Common myeloid progenitor, CD34-positive (primary cell): ENCODE data around the gene SV2A.
"Not testable (repeated sequence)": the region's sequence is repeated elsewhere in the genome, so short reads cannot be mapped to it uniquely, and the experiment has no call there.

Experiments
- CTCF ChIA-PET: fragments of 350-600 bp; sonication (Branson Sonifier 250); formaldehyde crosslinking; loops from one replicate; lab custom pipeline; 2021; ENCODE audit warnings: antibody characterized with exemption; lab: Charles Lee
- POLR2A ChIA-PET: fragments of 350-600 bp; sonication (Branson Sonifier 250); formaldehyde crosslinking; loops from one replicate; lab custom pipeline; 2021; ENCODE audit warnings: antibody characterized with exemption; lab: Charles Lee
- DNase-seq, 3 donors: peaks; one replicate each; pipeline versions ENCODE4 v3.0.0 to v3.0.0-alpha.2; 2013
- H3K27ac ChIP-seq, 2 experiments: 1 replicate in 1 of 2; 2 replicates in 1 of 2; pipeline ENCODE4 v1.7.0; 2013; ENCODE audit warnings: inconsistent platforms in 2 of 2, low read length in 2 of 2, mild to moderate bottlenecking in 2 of 2, low read depth in 1 of 2, moderate library complexity in 1 of 2; ENCODE audit not compliant: severe bottlenecking in 2 of 2, insufficient read depth in 1 of 2, poor library complexity in 1 of 2
- H3K27me3 ChIP-seq, 5 experiments: replicated peaks in 2 of 5; 1 replicate in 3 of 5; 2 replicates in 2 of 5; pipeline versions ENCODE4 v1.6.1 to v1.7.0; 2013; ENCODE audit warnings: low read length in 4 of 5, mild to moderate bottlenecking in 2 of 5, moderate library complexity in 2 of 5, inconsistent platforms in 1 of 5; ENCODE audit not compliant: insufficient read depth in 5 of 5, control insufficient read depth in 4 of 5
- H3K36me3 ChIP-seq, 4 experiments: 1 replicate in 2 of 4; 2 replicates in 2 of 4; pipeline versions ENCODE4 v1.6.1 to v1.7.0; 2013; ENCODE audit warnings: low read length in 3 of 4, control low read depth in 1 of 4, mild to moderate bottlenecking in 1 of 4; ENCODE audit not compliant: control insufficient read depth in 4 of 4, insufficient read depth in 4 of 4
- H3K4me1 ChIP-seq, 4 experiments: 1 replicate in 3 of 4; 2 replicates in 1 of 4; pipeline versions ENCODE4 v1.6.1 to v1.7.1; 2013; ENCODE audit warnings: low read length in 3 of 4, mild to moderate bottlenecking in 3 of 4, control low read depth in 1 of 4, inconsistent platforms in 1 of 4, moderate library complexity in 1 of 4; ENCODE audit not compliant: control insufficient read depth in 4 of 4, insufficient read depth in 4 of 4; ENCODE audit errors: control extremely low read depth in 1 of 4
- H3K4me3 ChIP-seq, 7 experiments: 1 replicate in 4 of 7; 2 replicates in 3 of 7; pipeline versions ENCODE4 v1.5.1 to v1.7.0; 2013; ENCODE audit warnings: mild to moderate bottlenecking in 7 of 7, low read length in 6 of 7, moderate library complexity in 6 of 7, inconsistent platforms in 2 of 7, low read depth in 2 of 7, control low read depth in 1 of 7; ENCODE audit not compliant: insufficient read depth in 4 of 7, control insufficient read depth in 1 of 7; ENCODE audit errors: extremely low read depth in 1 of 7
- H3K9me3 ChIP-seq, 5 experiments: 1 replicate in 4 of 5; 2 replicates in 1 of 5; pipeline versions ENCODE4 v1.6.1 to v1.7.1; 2013; ENCODE audit warnings: low read length in 4 of 5, mild to moderate bottlenecking in 2 of 5, inconsistent platforms in 1 of 5, low read depth in 1 of 5, moderate library complexity in 1 of 5; ENCODE audit not compliant: control insufficient read depth in 4 of 5, insufficient read depth in 2 of 5; ENCODE audit errors: control extremely low read depth in 1 of 5
- WGBS: methylation state at CpG from one replicate; pipeline ENCODE4 v1.1.5; 2013; ENCODE audit not compliant: insufficient coverage; 5-methylcytosine and 5-hydroxymethylcytosine counted together

The SV2A gene

GRCh38 chr1:149962039-149962647 lies 44.5 kb upstream of the SV2A start:
- peak; percentile 76 to 85 (median 85) for DNase-seq
- CTCF ChIA-PET: interaction anchor here (0.6 to 2.9 kb wide), 22 partner anchors 10 to 225 kb away, joined by 3 to 13 read pairs (median 4); partner anchors contain the start of gene VPS45
- no peaks in the 10 kb centered on the region for H3K27me3 ChIP-seq
- H3K27ac ChIP-seq: no peak overlapping the region
- peaks cover 0 to 4% (median 0%) of the 10 kb centered on the region in 4 experiments for H3K4me1 ChIP-seq
- peaks cover 0 to 2% (median 0%) of the 10 kb centered on the region in 4 experiments for H3K36me3 ChIP-seq
- WGBS: 0% methylated on average over 1 of the region's 3 CpGs
- POLR2A ChIA-PET: no interaction called here
- no peak overlapping the region for H3K4me3 ChIP-seq
- H3K9me3 ChIP-seq: peaks cover 0 to 4% (median 0%) of the 10 kb centered on the region in 5 experiments

- H3K9me3 ChIP-seq, H3K4me3 ChIP-seq, H3K36me3 ChIP-seq, POLR2A ChIA-PET, CTCF ChIA-PET, H3K4me1 ChIP-seq, H3K27ac ChIP-seq, H3K27me3 ChIP-seq, DNase-seq: not testable (repeated sequence)
- over 99% methylated on average over 11 of the region's 14 CpGs for WGBS
Observed at GRCh38 chr1:149957548-149957947, 39.9 kb upstream of the SV2A start.

- H3K36me3 ChIP-seq: no peaks in the 10 kb centered on the region
- POLR2A ChIA-PET: no interaction called here
- CTCF ChIA-PET: interaction anchor here (0.6 kb wide), 1 partner anchor 17 kb away, joined by 3 read pairs; no protein-coding TSS in a partner anchor
- H3K4me3 ChIP-seq: no peak overlapping the region
- no peaks in the 10 kb centered on the region for H3K9me3 ChIP-seq
- H3K27ac ChIP-seq: no peak overlapping the region
- no peak for DNase-seq
- no peaks in the 10 kb centered on the region for H3K4me1 ChIP-seq
- H3K27me3 ChIP-seq: no peaks in the 10 kb centered on the region
- 100% methylated on average over 6 of the region's 6 CpGs for WGBS
Observed at GRCh38 chr1:149949911-149950310, 32.3 kb upstream of the SV2A start.

GRCh38 chr1:149945206-149945605 lies 27.6 kb upstream of the SV2A start:
- H3K4me3 ChIP-seq: no peak overlapping the region
- 98% methylated on average over 4 of the region's 4 CpGs for WGBS
- H3K9me3 ChIP-seq: no peaks in the 10 kb centered on the region
- H3K4me1 ChIP-seq: no peaks in the 10 kb centered on the region
- H3K36me3 ChIP-seq: no peaks in the 10 kb centered on the region
- ChIA-PET CTCF (interaction anchor here (1.1 to 2.2 kb wide), 2 partner anchors 12 to 118 kb away, joined by 3 to 8 read pairs; no protein-coding TSS in a partner anchor), POLR2A (no interaction called here)
- no peak overlapping the region for H3K27ac ChIP-seq
- DNase-seq: no peak
- no peaks in the 10 kb centered on the region for H3K27me3 ChIP-seq

GRCh38 chr1:149942885-149943284 lies 25.2 kb upstream of the SV2A start:
- no peak for DNase-seq
- Histone ChIP-seq H3K27ac (no peak overlapping the region), H3K27me3 (no peaks in the 10 kb centered on the region), H3K4me3 (no peak overlapping the region), H3K4me1 (peaks cover 0 to 14% (median 6%) of the 10 kb centered on the region in 4 experiments), H3K9me3 (no peaks in the 10 kb centered on the region), H3K36me3 (no peaks in the 10 kb centered on the region)
- POLR2A ChIA-PET: no interaction called here
- CTCF ChIA-PET: interaction anchor here (0.7 to 1.7 kb wide), 3 partner anchors 9 to 19 kb away, joined by 3 to 4 read pairs (median 3); no protein-coding TSS in a partner anchor
- no CpG with 5 or more reads among the region's 3 CpGs for WGBS

GRCh38 chr1:149942207-149942606 lies 24.6 kb upstream of the SV2A start:
- H3K27me3 ChIP-seq: no peaks in the 10 kb centered on the region
- no peaks in the 10 kb centered on the region for H3K9me3 ChIP-seq
- DNase-seq: no peak
- H3K4me3 ChIP-seq: no peak overlapping the region
- CTCF ChIA-PET: interaction anchor here (0.7 to 1.7 kb wide), 3 partner anchors 8 to 70 kb away, joined by 3 read pairs; no protein-coding TSS in a partner anchor
- H3K4me1 ChIP-seq: peaks cover 0 to 21% (median 12%) of the 10 kb centered on the region in 4 experiments
- 85% methylated on average over 2 of the region's 5 CpGs for WGBS
- POLR2A ChIA-PET: no interaction called here
- no peaks in the 10 kb centered on the region for H3K36me3 ChIP-seq
- H3K27ac ChIP-seq: no peak overlapping the region

GRCh38 chr1:149940427-149940826 lies 22.8 kb upstream of the SV2A start:
- CTCF ChIA-PET: interaction anchor here (2.4 kb wide), 1 partner anchor 11 kb away, joined by 12 read pairs; no protein-coding TSS in a partner anchor
- POLR2A ChIA-PET: no interaction called here
- Histone ChIP-seq H3K27me3 (no peaks in the 10 kb centered on the region), H3K27ac (no peak overlapping the region), H3K4me1 (peaks cover 0 to 24% (median 13%) of the 10 kb centered on the region in 4 experiments), H3K4me3 (no peak overlapping the region), H3K9me3 (no peaks in the 10 kb centered on the region), H3K36me3 (no peaks in the 10 kb centered on the region)
- WGBS: 94% methylated on average over 2 of the region's 3 CpGs
- no peak for DNase-seq
